ENCODE measurements around the gene TP63. TPM values are rescaled to one million over a fixed set of nuclear protein-coding genes. Genes with fewer than 3 reads are reported as not detected.

Gene TP63
- total RNA-seq, 1 experiment from 2014 or later: not detected

DNA sequence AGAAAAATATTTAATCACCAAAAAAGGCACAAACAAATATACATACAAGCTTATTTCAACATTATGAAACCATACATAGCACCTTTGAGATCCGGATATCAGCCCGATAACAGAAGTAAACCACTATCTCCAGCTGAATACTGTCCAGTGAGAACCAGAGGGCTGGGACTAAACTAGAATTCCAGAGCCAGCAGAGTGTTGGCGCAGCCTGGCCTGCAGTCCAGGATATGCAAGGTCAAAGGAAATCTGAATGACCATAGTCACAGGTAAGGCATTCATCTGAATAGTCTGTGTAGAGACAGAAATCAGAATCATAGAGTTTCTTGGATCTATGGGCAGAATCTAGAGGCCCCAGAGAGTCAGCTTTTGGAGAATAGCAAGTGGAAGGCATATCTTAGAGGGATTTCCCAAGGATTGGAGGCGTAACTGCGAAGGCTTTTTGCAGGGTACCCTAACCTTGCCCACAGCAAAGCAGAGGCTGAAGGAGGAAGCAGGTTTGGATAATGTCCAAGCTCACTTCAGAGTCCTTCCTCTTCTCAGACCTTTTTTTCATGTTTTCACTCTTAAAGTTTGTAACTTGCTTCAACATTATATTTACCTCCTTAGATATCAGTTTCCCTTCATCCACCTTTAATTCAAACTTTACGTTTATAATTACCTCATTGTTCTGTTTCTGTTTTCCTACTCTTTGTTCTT, 32.5 kb upstream of the TP63 start:
- DNase-seq: no peak
- H3K56ac ChIP-seq (ENCODE audit: insufficient read length, low read depth, low read length): no peak overlapping the region
- no peak overlapping the region for H3K27ac ChIP-seq (ENCODE audit: insufficient read length, low read depth, low read length)
- H3K4me1 ChIP-seq (ENCODE audit: insufficient read depth, low read length): no peaks in the 10 kb centered on the region
- H4K20me1 ChIP-seq (ENCODE audit: control insufficient read depth, insufficient read depth, insufficient read length): no peaks in the 10 kb centered on the region
- H3T11ph ChIP-seq (ENCODE audit: low read length): no peak overlapping the region
- H2BK12ac ChIP-seq (ENCODE audit: insufficient read length, low read depth, low read length): no peak overlapping the region
- H3K9ac ChIP-seq (ENCODE audit: extremely low read depth, insufficient read length, low read length): no peak overlapping the region
- no peak overlapping the region for H2BK20ac ChIP-seq (ENCODE audit: low read depth, low read length, poor library complexity, severe bottlenecking)
- no peak overlapping the region for H2AFZ ChIP-seq (ENCODE audit: low read length)
- 100% methylated on average over 1 of the region's 6 CpGs for WGBS (ENCODE audit: extremely low coverage, insufficient read length, low lambda C conversion rate)
- H3K4me3 Mint-ChIP-seq: no peak overlapping the region
- H3K23ac ChIP-seq (ENCODE audit: insufficient read length, low read depth, low read length): no peak overlapping the region
- no peak overlapping the region for H3K4ac ChIP-seq (ENCODE audit: low read depth, low read length)
- TF ChIP-seq, protein P1, sequence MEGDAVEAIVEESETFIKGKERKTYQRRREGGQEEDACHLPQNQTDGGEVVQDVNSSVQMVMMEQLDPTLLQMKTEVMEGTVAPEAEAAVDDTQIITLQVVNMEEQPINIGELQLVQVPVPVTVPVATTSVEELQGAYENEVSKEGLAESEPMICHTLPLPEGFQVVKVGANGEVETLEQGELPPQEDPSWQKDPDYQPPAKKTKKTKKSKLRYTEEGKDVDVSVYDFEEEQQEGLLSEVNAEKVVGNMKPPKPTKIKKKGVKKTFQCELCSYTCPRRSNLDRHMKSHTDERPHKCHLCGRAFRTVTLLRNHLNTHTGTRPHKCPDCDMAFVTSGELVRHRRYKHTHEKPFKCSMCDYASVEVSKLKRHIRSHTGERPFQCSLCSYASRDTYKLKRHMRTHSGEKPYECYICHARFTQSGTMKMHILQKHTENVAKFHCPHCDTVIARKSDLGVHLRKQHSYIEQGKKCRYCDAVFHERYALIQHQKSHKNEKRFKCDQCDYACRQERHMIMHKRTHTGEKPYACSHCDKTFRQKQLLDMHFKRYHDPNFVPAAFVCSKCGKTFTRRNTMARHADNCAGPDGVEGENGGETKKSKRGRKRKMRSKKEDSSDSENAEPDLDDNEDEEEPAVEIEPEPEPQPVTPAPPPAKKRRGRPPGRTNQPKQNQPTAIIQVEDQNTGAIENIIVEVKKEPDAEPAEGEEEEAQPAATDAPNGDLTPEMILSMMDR (conservative IDR thresholded peaks at IDR 0.05): no peak
- no peak overlapping the region for H4K91ac ChIP-seq (ENCODE audit: insufficient read length, low read depth, low read length)
- no peaks in the 10 kb centered on the region; a peak in 1 of 7 replicates for H3K36me3 Mint-ChIP-seq (ENCODE audit: insufficient read depth in 1 of 3, low read depth in 3 of 3)
- H2BK5ac ChIP-seq (ENCODE audit: insufficient read length, low read length): no peak overlapping the region
- no peak overlapping the region for H4K5ac ChIP-seq (ENCODE audit: insufficient read length, low read depth, low read length)
- H3K27me3 ChIP-seq (ENCODE audit: insufficient read depth, low read length): no peaks in the 10 kb centered on the region
- H3K79me2 ChIP-seq (ENCODE audit: insufficient read depth, low read length): no peaks in the 10 kb centered on the region
- H3K79me1 ChIP-seq (ENCODE audit: insufficient read depth, low read depth, low read length, poor library complexity, severe bottlenecking): no peaks in the 10 kb centered on the region
- no peaks in the 10 kb centered on the region; a peak in 2 of 5 replicates for H3K9me3 Mint-ChIP-seq
- no peak overlapping the region for H3K27ac Mint-ChIP-seq
- H3K14ac ChIP-seq (ENCODE audit: insufficient read depth, low read length): no peak overlapping the region
- no peak overlapping the region for H2AK5ac ChIP-seq (ENCODE audit: insufficient read length, low read length)
- no peak overlapping the region for H3K4me2 ChIP-seq (ENCODE audit: insufficient read depth, insufficient read length, low read length)
- H3K23me2 ChIP-seq (ENCODE audit: insufficient read length, low read depth, low read length, poor library complexity, severe bottlenecking): no peaks in the 10 kb centered on the region
- H3K9me3 ChIP-seq (ENCODE audit: control insufficient read depth, low read depth, low read length): no peaks in the 10 kb centered on the region
- no peaks in the 10 kb centered on the region for H3K4me1 Mint-ChIP-seq
- no peak overlapping the region for H4K8ac ChIP-seq (replicated peaks; ENCODE audit: insufficient read length, low read depth, low read length)
- no peak overlapping the region for H2BK120ac ChIP-seq (ENCODE audit: low read depth, low read length, poor library complexity, severe bottlenecking)
- H3K18ac ChIP-seq (ENCODE audit: insufficient read length, low read depth, low read length): no peak overlapping the region
- H3K27me3 Mint-ChIP-seq (ENCODE audit: low read depth): no peaks in the 10 kb centered on the region
- H2BK15ac ChIP-seq (ENCODE audit: low read depth, low read length): no peak overlapping the region

Data from H9 (cell line).